WTC11 (cell line): ENCODE measurements around the gene CERS5.

ENCODE experiments used
- FOXJ3 ChIP-seq: sonication (generic); formaldehyde crosslinking; IDR thresholded peaks from 2 replicates; pipeline ENCODE4 v1.9.0; 2021; ENCODE audit warnings: missing genetic modification reagents, mild to moderate bottlenecking, borderline replicate concordance
- IRF1 ChIP-seq: sonication (generic); formaldehyde crosslinking; IDR thresholded peaks from 2 replicates; pipeline ENCODE4 v1.8.0; 2023; ENCODE audit warnings: missing genetic modification reagents
- KAT7 ChIP-seq: sonication (generic); formaldehyde crosslinking; IDR thresholded peaks from 2 replicates; pipeline ENCODE4 v1.8.1; 2023; ENCODE audit warnings: missing genetic modification reagents, mild to moderate bottlenecking, borderline replicate concordance
- ZNF138 ChIP-seq: sonication (generic); formaldehyde crosslinking; conservative IDR thresholded peaks from 2 replicates; pipeline ENCODE4 v1.8.1; 2022; ENCODE audit warnings: mild to moderate bottlenecking, moderate library complexity, missing genetic modification reagents

- TF ChIP-seq IRF1 (CRISPR knock-in tag) (no peak), KAT7 (CRISPR knock-in tag) (no peak), FOXJ3 (CRISPR knock-in tag) (no peak), ZNF138 (CRISPR knock-in tag) (no peak)
These were observed 29.4 kb upstream of the CERS5 start for GRCh38 chr12:50196537-50196936.
